HEK293T (cell line): Measurements from ENCODE around the gene RBM17.
"Not testable (repeated sequence)": the region's sequence is repeated elsewhere in the genome, so short reads cannot be mapped to it uniquely, and the experiment has no call there.

Source experiments
- CTCF ChIA-PET: fragments of 350-600 bp; formaldehyde crosslinking; extraction: SDS; loops from one replicate; lab custom pipeline; 2021; ENCODE audit warnings: antibody characterized with exemption, inconsistent platforms; lab: Yijun Ruan, JAX
- POLR2A ChIA-PET: fragments of 350-600 bp; formaldehyde crosslinking; extraction: SDS; loops from one replicate; lab custom pipeline; 2020; ENCODE audit warnings: antibody characterized with exemption, inconsistent platforms; lab: Yijun Ruan, JAX
- DNase-seq: peaks from one replicate; pipeline ENCODE4 v3.0.0; 2012; ENCODE audit warnings: mixed read lengths; ENCODE audit errors: extremely low spot score
- ARNT ChIP-seq: fragments of 450-650 bp; IDR thresholded peaks from 2 replicates; pipeline ENCODE4 v1.6.1; 2017; ENCODE audit warnings: mild to moderate bottlenecking
- BHLHE40 ChIP-seq: fragments of 450-650 bp; IDR thresholded peaks from 2 replicates; pipeline ENCODE4 v1.6.1; 2016; ENCODE audit warnings: mild to moderate bottlenecking, moderate library complexity, borderline replicate concordance
- CTBP1 ChIP-seq: fragments of 450-650 bp; IDR thresholded peaks from 2 replicates; pipeline ENCODE4 v1.6.1; 2016; ENCODE audit warnings: borderline replicate concordance
- ELF4 ChIP-seq: fragments of 450-650 bp; IDR thresholded peaks from 2 replicates; pipeline ENCODE4 v1.6.1; 2017; ENCODE audit warnings: antibody characterized with exemption
- FOXA1 ChIP-seq: fragments of 450-650 bp; IDR thresholded peaks from 2 replicates; pipeline ENCODE4 v1.6.1; 2016; ENCODE audit warnings: mild to moderate bottlenecking
- FOXK2 ChIP-seq: fragments of 450-650 bp; IDR thresholded peaks from 2 replicates; pipeline ENCODE4 v1.6.1; 2016; ENCODE audit warnings: mild to moderate bottlenecking
- FOXM1 ChIP-seq: fragments of 450-650 bp; IDR thresholded peaks from 2 replicates; pipeline ENCODE4 v1.6.1; 2017; ENCODE audit warnings: mild to moderate bottlenecking, borderline replicate concordance
- HDGF ChIP-seq: fragments of 450-650 bp; IDR thresholded peaks from 2 replicates; pipeline ENCODE4 v1.6.1; 2017; ENCODE audit warnings: antibody characterized with exemption, borderline replicate concordance
- L3MBTL2 ChIP-seq: fragments of 450-650 bp; conservative IDR thresholded peaks from 2 replicates; pipeline ENCODE4 v1.6.1; 2016; ENCODE audit warnings: mild to moderate bottlenecking
- LEF1 ChIP-seq: fragments of 450-650 bp; IDR thresholded peaks from 2 replicates; pipeline ENCODE4 v1.6.1; 2017; ENCODE audit warnings: mild to moderate bottlenecking, borderline replicate concordance
- NFRKB ChIP-seq: fragments of 450-650 bp; IDR thresholded peaks from 2 replicates; pipeline ENCODE4 v1.6.1; 2016; ENCODE audit warnings: mild to moderate bottlenecking, moderate library complexity
- SP1 ChIP-seq: fragments of 450-650 bp; IDR thresholded peaks from 2 replicates; pipeline ENCODE4 v1.6.1; 2017
- SUZ12 ChIP-seq: fragments of 450-650 bp; IDR thresholded peaks from 2 replicates; pipeline ENCODE4 v1.6.1; 2016; ENCODE audit warnings: mild to moderate bottlenecking
- TARDBP ChIP-seq: fragments of 450-650 bp; IDR thresholded peaks from 2 replicates; pipeline ENCODE4 v1.6.1; 2016
- ZNF384 ChIP-seq: fragments of 450-650 bp; IDR thresholded peaks from 2 replicates; pipeline ENCODE4 v1.6.1; 2016
- TF ChIP-seq, protein P1 (sequence below): fragments of 450-650 bp; IDR thresholded peaks from 2 replicates; pipeline ENCODE4 v1.6.1; 2016

Gene RBM17

DNA sequence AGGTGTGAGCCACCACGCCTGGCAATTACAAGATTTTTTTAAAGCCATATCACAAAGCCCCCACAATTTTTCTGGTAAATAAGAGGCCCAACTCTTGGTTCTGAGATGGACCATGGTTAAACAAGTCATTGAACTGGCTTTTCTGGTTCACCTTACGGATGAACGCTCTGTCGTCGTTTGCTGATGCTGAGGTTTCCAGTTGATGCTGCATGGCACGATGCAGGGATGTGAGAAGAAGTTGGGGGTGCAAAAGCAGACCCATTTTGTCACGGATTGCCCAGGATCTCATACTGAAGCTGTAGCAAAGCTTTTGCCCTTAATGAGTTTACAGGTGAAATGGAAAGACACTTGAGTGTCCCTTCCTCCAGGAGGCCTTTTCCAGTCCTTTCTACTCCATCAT, 24.7 kb upstream of the RBM17 start:
- no peak for DNase-seq
- TF ChIP-seq HDGF: no peak
- no peak for TF ChIP-seq NFRKB
- no peak for TF ChIP-seq CTBP1
- TF ChIP-seq ZNF384: no peak
- no peak for TF ChIP-seq FOXA1
- TF ChIP-seq, protein P1, sequence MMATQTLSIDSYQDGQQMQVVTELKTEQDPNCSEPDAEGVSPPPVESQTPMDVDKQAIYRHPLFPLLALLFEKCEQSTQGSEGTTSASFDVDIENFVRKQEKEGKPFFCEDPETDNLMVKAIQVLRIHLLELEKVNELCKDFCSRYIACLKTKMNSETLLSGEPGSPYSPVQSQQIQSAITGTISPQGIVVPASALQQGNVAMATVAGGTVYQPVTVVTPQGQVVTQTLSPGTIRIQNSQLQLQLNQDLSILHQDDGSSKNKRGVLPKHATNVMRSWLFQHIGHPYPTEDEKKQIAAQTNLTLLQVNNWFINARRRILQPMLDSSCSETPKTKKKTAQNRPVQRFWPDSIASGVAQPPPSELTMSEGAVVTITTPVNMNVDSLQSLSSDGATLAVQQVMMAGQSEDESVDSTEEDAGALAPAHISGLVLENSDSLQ: no peak
- no peak for TF ChIP-seq TARDBP
- TF ChIP-seq ARNT: no peak
- TF ChIP-seq LEF1: no peak
- TF ChIP-seq L3MBTL2: no peak
- no peak for TF ChIP-seq BHLHE40
- no peak for TF ChIP-seq FOXK2
- TF ChIP-seq ELF4: no peak
- no peak for TF ChIP-seq SUZ12
- no peak for TF ChIP-seq SP1
- no peak for TF ChIP-seq FOXM1
- ChIA-PET POLR2A (no interaction called here), CTCF (no interaction called here)

DNA sequence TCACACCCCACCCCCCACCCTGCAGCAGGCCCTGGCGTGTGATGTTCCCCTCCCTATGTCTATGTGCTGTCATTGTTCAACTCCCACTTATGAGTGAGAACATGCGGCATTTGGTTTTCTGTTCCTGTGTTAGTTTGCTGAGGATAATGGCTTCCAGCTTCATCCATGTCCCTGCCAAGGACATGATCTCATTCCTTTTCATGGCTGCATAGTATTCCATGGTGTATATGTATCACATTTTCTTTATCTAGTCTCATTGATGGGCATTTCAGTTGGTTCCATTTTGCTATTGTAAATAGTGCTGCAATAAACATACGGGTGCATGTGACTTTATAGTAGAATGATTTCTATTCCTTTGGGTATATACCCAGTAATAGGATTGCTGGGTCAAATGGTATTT, 24.1 kb upstream of the RBM17 start:
- CTCF ChIA-PET, DNase-seq, POLR2A ChIA-PET: not testable (repeated sequence)

DNA sequence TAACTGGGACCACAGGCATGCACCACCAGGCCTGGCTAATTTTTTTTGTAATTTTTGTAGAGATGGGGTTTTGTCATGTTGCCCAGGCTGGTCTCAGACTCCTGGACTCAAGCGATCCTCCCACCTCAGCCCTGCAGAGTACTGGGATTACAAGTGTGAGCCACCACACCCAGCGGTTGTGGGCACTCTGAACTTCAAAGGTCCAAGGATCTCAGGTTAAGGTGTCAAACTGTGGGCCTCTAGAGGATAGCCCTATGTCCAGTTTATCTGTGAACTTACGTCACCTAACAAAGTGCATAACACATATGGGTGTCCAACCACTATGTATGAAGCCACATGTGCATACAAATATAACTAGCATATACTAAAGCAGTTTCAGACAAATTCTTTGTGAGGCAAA, 23.4 kb upstream of the RBM17 start:
- ChIA-PET POLR2A (no interaction called here), CTCF (no interaction called here)
- no peak for DNase-seq
- no peak for TF ChIP-seq SUZ12
- no peak for TF ChIP-seq FOXA1
- TF ChIP-seq FOXK2: no peak
- no peak for TF ChIP-seq CTBP1
- TF ChIP-seq NFRKB: no peak
- TF ChIP-seq ZNF384: no peak
- TF ChIP-seq L3MBTL2: no peak
- TF ChIP-seq FOXM1: no peak
- TF ChIP-seq ARNT: no peak
- TF ChIP-seq HDGF: no peak
- TF ChIP-seq, protein P1: no peak
- no peak for TF ChIP-seq BHLHE40
- no peak for TF ChIP-seq LEF1
- TF ChIP-seq ELF4: no peak
- no peak for TF ChIP-seq TARDBP

DNA sequence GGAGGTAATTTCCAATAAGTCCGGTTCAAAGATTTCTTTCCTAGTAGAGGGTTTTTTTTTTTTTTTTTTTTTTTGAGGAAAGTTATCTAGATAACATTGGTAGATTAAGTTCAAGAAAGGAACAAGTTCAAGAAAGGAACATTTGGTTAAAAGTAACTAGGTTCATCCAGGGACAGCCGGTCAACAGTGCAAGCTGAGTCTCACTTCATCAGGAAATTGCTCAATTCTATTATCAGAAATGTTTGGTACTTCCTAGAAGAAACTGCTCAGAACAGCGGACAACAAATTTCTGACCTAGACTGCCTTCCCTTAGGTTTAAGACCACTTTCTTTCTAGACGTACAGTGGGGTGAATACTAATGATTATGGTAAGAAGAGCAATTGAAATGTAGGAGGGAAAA, 23.0 kb upstream of the RBM17 start:
- POLR2A ChIA-PET: no interaction called here
- CTCF ChIA-PET: no interaction called here
- TF ChIP-seq SUZ12: no peak
- TF ChIP-seq ELF4: no peak
- no peak for TF ChIP-seq SP1
- TF ChIP-seq LEF1: no peak
- TF ChIP-seq TARDBP: no peak
- no peak for TF ChIP-seq L3MBTL2
- no peak for DNase-seq

DNA sequence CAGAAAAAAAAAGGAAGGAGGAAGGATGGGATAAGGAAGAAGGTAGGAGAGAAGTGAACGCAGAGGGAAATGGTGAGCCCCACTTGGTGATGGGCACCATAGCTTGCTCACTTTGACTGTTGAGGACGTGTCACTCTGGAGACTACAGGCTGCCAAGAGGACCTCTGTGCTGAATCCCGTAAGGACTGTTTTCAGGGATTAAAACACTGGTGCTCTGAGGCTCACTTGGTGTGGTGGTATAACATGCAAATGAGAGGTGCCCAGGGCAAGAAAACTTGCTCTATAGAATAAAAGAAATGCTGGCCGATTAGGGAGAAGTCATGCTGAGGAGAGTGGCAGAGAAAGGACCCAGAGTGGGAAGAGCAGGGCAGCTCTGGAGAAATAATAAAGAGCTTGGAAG, 21.4 kb upstream of the RBM17 start:
- no peak for TF ChIP-seq BHLHE40
- TF ChIP-seq FOXK2: no peak
- no peak for TF ChIP-seq FOXA1
- no peak for TF ChIP-seq ELF4
- TF ChIP-seq, protein P1: no peak
- no peak for TF ChIP-seq SP1
- no peak for TF ChIP-seq HDGF
- TF ChIP-seq FOXM1: no peak
- TF ChIP-seq NFRKB: no peak
- no peak for TF ChIP-seq ZNF384
- no peak for TF ChIP-seq SUZ12
- CTCF ChIA-PET: interaction anchor here (0.7 kb wide), 1 partner anchor 331 kb away, joined by 3 read pairs; no protein-coding TSS in a partner anchor
- POLR2A ChIA-PET: no interaction called here

DNA sequence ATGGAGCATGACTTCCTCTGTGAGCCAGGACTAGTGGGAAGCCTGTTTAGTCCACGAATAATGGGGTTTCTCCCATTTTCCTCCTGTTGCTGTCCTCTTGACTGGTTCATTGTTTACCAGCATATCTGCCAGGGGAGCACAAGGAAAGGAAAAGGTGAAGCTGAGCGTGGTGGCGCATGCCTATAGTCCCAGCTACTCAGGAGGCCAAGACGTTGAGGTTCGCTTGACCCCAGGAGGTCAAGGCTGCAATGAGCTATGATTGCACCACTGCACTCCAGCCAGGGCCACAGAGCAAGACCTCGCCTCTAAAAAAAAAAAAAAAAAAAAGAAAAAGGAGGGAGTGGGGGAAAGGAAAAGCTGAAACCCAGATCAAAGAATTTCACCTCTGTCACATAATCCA, 20.8 kb upstream of the RBM17 start:
- DNase-seq: no peak
- CTCF ChIA-PET: interaction anchor here (0.7 kb wide), 2 partner anchors 19 to 331 kb away, joined by 3 read pairs; no protein-coding TSS in a partner anchor
- TF ChIP-seq LEF1: no peak
- no peak for TF ChIP-seq ELF4
- no peak for TF ChIP-seq CTBP1
- no peak for TF ChIP-seq HDGF
- no peak for TF ChIP-seq SP1
- TF ChIP-seq FOXM1: no peak
- no peak for TF ChIP-seq NFRKB
- no peak for TF ChIP-seq L3MBTL2
- TF ChIP-seq SUZ12: no peak
- TF ChIP-seq ZNF384: no peak
- TF ChIP-seq, protein P1: no peak
- no peak for TF ChIP-seq FOXA1
- no peak for TF ChIP-seq TARDBP
- no peak for TF ChIP-seq FOXK2
- no peak for TF ChIP-seq ARNT
- no peak for TF ChIP-seq BHLHE40
- POLR2A ChIA-PET: no interaction called here

More for the DNA sequence above, 21.4 kb upstream of the RBM17 start:
- no peak for DNase-seq
